Urothelium cell line (cell line): Measurements from ENCODE around the gene PARP9.
A peak's percentile ranks its signal among the peaks of the same experiment; 100 is the strongest.

Experiments
- DNase-seq: peaks from one replicate; pipeline ENCODE4 v3.0.0; 2011; ENCODE audit warnings: low spot score, mixed read lengths
- FAIRE-seq: peaks from 2 replicates; lab custom pipeline; 2011; peaks lifted over from hg19 to GRCh38; lab: Jason Lieb, UNC

PARP9 gene

DNA sequence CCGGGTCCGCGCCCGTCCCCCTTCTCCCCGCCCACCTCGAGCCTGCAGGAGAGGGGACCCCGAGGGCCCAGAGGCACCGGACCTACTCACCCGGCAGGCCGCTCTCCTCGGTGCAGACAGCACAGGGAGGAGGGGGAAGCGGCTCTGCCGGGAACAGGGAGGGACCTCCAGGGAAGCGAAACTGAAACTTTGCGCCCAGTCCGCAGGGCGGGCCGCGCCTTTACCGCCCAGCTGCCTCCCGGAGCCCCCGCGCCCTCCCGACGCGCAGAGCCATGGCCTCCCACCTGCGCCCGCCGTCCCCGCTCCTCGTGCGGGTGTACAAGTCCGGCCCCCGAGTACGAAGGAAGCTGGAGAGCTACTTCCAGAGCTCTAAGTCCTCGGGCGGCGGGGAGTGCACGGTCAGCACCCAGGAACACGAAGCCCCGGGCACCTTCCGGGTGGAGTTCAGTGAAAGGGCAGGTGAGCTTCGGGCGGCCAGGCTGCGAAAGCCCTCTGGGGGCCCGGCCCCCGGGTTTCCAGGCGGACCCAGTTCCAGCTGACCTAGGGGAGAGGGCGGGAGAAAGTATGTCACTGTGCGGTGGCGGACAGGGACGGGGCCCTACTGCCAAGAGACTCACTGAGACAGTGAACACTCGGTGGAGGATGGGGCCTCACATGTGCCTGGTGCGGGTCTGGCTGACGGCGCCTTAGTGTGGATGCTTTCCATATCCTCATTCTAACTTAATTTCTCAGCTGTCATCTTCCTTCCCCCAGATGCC is at the start of gene PARP9, which contains the start of gene DTX3L:
Gene PARP9 (minus strand): TSS at position 146 of the 758 bp plus-strand sequence. CDS start 4,680 bp downstream, outside the sequence.
Gene DTX3L (plus strand): TSS at position 184 of the 758 bp plus-strand sequence. CDS start 89 bp downstream, at position 273.
- DNase-seq (peak; percentile 94), FAIRE-seq (peak; percentile 5)

DNA sequence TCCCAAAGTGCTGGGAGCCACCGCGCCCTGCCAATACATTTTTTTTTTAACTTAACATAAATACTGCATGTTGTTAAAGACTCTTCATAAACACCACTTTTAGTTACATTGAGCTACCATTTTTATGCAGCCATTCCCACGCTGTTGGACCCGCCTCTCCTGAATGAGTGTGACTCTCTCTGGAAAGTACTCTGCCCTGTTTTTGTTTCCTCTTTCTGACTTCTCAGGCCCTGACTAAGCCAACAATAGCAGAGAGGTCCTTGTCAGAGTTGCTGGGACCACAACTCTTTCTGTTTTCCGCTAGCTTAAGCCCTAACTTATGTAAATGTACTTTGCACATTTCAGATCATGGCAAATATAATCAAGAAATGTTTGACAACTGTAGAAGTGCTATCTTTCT is 48.6 kb upstream of the PARP9 start:
- DNase-seq (no peak), FAIRE-seq (no peak)

DNA sequence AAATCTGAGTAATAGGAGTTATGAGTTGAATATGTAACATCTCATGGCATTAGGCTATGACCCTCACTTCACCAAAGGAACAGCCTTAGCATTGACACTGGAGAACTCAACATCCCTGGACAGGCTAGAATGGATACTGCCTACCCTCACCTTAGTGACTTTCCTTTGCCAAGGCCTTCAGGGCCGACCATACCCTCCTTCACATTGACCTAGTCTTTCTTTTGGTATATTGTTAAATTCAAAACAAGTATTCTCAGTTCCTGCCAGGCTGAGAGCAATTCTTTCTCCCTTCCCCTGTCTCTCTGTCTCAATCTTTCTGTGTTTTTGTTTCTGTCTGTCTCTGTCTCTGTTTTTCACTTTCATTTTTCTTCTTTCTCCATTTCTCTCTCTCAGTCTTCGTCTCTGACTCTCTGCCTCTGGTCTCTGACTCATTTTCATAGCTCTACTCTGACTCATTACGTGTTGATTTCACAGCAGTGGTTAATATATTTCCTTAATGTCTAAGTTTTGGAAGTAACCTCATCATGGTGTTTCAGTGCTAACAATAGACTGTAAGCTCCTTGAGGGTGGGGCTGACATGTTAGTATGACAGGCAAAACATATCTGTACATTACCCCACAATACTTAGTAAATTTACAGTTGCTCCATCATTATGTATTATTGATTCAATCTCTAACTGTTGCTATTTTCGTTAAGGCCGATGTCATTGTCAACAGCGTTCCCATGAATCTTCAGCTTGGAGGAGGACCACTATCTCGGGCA is 45.9 kb upstream of the PARP9 start:
- DNase-seq = peak; percentile 69
- no peak for FAIRE-seq

DNA sequence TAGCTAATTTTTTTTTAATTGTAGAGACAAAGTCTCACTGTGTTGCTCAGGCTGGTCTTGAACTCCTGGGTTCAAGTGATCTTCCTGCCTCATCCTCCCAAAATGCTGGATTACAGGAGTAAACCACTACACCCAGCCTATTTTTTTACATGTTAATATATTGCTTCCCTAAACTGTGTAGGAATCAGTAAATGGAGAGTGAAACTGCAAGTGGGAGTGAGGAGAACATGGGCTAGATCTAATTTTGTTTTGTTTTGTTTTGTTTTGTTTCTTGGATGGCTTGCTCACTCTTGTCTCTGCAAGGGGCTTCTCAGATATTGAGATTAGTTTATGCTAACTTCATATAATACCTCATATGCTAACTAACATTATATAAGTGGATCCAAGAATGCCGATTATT is 44.8 kb upstream of the PARP9 start:
- DNase-seq (no peak), FAIRE-seq (no peak)

DNA sequence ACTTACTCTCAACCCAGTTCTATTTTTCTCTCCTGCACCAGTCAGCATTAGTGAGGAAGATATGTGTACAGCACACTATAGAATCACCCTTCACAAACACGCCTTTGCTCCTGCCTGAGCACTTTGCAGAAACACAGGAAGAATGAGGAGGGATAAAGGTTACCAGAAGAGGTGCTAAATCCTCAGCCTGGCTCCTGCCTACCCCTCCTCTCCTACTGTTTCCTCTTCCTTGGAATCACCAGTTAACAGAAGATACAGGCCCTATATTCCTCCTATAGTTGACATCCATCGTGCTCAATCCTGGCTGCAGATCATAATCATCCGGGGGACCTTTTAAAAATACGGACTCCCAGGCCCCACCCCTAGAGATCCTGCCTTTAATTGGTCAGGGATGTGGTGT is 42.2 kb upstream of the PARP9 start:
- DNase-seq (no peak), FAIRE-seq (no peak)

DNA sequence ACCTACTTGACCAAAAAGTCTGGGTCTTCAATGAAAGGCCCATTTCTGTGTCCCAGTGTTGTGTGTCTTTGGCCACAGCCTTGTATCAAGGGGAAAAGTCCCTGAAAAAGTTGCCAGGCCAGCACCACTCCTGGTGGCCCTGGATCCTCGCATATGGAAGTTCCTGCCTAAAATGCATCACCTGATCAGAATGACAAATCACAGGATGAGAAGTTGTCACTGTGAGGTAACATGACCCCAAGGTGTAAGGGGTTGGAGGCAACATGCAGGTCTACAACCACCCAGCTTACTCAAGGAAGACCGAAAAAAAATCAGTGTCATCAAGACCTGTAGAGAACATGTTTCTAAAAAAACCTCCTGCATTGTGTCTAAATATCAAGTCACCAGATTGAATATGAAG is 39.0 kb upstream of the PARP9 start:
- DNase-seq (no peak), FAIRE-seq (no peak)

DNA sequence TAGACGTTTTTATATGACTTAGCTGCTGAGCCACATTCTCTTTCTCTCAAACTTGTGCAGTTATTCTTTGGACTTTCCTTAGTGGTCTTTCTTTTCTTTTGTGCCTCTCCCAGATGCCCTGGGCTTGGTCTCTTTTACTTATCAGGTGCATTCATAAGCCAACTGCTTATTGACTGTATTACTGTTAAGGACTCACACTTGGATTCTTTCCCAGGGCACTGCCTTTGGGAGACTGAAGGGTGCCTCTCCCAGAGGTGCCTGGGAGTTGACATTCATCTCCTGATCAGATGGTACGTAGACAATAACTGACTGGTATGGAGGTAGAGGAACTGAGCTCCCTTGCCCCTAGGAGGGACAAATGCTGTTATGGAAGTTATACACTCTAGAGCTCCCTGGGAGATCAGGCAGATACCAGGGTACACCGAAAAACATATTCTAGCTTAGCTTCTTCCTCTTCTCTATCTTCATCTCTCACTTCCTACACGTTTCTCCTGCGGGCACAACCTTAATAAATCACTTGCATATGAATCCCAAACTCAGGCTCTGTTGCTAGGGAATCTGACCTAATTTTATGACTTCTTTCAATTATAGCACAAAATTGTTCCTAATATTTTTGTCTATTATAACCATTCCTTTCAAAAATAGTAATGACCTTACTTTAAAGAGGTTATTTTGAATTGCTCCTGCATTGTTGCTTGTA is 38.1 kb upstream of the PARP9 start:
- DNase-seq (no peak), FAIRE-seq (no peak)

DNA sequence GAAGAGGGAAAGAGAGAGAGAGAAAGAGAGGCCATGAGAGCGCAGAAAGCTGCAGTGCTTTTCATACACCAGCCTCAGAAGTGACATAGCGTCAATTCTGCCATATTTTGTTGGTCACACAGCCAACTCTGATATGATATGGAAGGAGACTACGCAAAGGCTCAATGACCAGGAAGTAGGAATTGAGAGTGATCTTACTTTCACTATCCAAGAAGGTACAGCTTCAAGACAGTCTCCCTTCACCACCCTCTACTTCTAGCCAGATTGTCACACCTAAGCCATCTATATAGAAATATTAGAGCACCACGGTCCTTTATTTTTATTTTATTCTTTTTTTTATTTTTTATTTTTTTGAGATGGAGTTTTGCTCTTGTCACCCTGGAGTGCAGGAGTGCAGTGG is 34.5 kb upstream of the PARP9 start:
- no peak for DNase-seq
- FAIRE-seq = no peak

DNA sequence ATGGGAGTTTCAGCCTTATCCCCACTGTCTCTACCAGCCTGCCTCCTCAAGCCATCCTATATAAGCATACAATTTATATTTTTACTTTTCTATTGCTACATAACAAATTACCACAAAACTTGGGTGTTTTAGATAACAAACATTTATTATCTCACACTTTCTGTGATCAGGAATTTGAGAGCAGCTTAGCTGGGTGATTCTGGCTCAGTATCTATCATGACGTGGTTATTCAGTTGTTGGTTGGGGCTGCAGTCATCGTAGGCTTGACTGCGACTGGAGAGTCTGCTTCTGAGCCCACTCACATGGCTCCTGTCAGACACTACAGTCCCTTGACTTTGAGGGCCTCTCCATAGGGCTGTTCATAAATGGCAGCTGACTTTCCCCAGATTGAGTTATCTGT is 34.1 kb upstream of the PARP9 start:
- FAIRE-seq (no peak), DNase-seq (no peak)

DNA sequence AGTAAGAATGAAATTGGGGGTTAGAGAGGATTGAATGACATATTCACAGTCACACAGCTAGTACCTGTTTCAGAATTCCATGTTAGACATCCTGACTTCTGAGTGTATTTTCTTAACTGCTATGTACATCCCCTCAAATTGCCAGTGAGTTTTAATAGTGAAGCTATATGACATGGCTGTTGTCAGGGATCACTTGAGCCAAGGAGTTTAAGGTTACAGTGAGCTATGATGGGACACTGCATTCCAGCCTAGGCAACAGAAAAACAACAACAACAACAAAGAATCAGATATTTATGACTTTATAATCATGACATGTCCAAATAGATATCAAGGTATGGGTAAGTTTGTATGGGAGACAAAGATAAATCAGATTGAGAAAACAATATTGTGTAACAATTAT is 29.9 kb upstream of the PARP9 start:
- FAIRE-seq = no peak
- no peak for DNase-seq

DNA sequence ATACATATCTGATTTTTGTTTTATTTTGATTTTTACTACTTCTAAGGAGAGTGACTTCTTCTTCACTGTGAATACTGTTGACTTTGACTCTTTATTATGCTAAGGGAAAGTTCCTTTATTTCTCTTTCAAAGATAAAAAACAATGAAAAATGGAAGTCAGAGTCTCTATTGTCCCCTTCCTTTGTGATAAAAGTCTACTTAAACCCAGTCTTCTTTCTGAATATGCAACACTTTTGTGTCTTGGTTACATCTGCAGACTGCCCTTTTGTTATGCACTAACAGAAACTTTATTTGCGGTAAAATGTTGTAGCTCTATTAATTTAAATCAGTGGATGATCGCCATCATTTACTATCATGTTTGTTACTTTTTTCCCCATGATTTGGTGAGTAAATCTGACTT is 26.5 kb upstream of the PARP9 start:
- DNase-seq (no peak), FAIRE-seq (no peak)

DNA sequence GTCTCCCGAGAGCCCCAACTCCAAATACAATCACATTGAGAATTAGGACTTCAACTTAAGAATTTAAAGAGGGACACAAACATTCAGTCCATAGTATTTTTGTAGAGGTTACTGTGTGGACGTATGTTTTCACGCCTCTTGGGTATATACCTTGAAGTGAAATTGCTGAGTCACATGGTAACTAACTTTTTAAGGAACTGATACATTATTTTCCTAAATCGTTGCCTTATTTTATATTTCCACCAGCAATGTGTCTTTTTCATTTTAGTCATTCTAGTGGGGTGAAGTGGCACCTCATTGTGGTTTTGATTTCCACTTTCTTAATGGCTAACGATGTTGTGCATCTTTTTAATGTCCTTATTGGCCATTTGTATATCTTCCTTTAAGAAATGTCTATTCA is 25.2 kb upstream of the PARP9 start:
- FAIRE-seq (no peak), DNase-seq (no peak)

DNA sequence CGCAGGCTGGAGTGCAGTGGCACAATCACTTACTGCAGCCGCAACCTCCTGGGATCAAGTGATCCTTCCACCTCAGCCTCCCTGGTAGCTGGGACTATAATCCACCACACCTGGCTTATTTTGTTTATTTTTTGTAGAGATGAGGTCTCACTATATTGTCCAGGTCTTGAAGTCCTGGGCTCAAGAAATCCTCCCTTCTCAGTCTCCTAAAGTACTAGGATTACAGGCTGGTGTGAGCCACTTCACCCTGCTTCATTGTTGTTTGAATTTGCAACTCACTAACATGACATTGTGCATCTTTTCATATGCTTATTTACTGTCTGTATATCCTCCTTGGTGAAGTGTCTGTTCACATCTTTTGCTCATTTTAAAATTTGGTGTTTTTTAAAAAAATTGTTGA is 23.5 kb upstream of the PARP9 start:
- FAIRE-seq = no peak
- DNase-seq = no peak

DNA sequence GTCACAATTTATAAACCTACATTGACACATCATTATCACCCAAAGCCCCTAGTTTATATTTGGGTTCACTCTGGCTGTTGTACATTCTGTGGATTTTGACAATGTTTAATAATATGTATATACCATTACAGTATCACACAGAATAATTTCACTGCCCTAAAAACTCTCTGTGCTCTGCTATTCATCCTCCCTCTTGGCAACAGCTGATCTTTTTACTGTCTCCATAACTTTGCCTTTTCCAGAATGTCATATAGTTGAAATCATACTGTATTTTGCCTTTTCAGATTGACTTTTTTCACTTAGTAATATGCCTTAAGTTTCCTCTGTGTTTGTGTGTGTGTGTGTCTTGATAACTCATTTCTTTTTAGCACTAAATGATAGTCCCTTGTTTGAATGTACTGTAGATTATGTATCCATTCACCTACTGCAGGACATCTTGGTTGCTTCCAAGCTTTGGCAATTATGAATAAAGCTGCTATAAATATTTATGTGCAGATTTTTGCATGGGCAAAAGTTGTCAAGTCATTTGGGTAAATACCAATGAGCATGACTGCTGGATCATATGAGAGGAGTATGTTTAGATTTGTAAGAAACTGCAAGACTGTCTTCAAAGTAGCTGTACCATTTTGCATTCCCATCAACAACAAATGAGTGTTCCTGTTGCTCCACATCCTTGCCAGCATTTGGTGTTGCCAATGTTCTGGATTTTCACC is 22.8 kb upstream of the PARP9 start:
- FAIRE-seq = no peak
- no peak for DNase-seq

DNA sequence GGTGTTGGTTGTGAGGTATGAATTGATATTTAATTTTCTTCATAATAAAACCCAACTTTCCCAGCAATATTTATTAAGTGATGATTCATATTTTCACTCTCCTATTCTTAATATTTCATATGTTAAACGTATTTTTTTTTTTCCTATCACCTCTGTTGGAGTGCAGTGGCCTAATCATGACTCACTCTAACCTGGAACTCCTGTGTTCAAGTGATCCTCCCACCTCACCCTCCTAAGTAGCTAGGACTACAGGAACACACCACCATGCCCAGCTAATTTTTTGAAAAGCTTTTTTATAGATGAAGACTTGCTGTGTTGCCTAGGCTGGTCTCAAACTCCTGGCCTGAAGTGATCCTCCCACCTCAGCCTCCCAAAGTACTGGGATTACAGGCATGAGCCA is 22.0 kb upstream of the PARP9 start:
- FAIRE-seq (no peak), DNase-seq (no peak)

DNA sequence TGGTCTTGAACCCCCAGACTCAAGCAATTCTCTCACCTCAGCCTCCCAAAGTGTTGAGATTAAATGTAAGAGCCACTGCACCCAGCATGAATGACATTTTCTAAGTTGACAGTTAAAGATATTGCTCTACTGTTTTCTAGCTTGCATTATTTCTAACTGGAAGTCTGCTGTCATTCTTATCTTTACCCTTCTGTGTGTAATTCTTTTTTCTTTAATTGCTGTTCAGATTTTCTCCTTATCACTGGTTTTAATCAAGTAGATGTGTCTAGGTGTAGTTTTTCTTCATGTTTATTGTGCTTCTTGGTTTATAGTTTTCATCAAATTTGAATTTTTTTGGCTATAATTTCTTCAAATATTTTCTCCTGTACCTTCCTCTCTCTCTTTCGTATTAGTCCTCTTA is 18.3 kb upstream of the PARP9 start:
- FAIRE-seq (no peak), DNase-seq (no peak)

DNA sequence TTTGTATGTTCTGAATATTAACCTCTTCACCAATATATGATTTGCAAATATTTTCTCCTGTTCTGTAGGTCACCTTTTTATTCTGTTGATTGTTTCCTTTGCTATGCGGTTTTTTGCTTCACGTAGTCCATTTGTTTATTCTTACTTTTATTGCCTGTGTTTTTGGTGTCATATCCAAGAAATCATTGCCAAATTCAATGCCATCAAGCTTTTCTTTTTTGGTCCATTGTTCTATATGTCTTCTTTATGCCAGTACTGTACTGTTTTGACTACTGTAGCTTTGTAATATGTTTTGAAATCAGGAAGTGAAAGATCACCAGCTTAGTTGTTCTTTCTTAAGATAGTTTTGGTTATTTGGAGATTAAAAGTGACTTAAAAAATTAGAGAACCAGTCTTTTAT is 17.5 kb upstream of the PARP9 start:
- no peak for DNase-seq

DNA sequence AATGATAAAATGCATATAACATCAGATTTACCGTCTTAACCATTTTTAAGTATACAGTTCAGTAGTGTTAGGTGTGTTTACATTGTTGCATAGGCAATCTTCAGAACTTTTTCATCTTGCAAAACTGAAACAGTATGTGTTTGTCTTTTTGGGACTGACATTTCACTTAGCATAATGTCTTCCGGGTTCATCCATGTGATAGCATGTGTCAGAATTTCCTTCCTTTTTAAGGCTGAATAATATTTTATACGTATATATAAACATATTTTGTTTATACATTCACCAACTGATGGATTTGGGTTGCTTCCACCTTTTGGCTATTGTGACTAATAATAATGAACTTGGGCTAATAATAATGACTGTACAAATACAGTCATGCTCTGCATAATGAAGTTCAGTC is 16.4 kb upstream of the PARP9 start:
- DNase-seq (no peak), FAIRE-seq (no peak)

More for the DNA sequence above, 17.5 kb upstream of the PARP9 start:
- no peak for FAIRE-seq

DNA sequence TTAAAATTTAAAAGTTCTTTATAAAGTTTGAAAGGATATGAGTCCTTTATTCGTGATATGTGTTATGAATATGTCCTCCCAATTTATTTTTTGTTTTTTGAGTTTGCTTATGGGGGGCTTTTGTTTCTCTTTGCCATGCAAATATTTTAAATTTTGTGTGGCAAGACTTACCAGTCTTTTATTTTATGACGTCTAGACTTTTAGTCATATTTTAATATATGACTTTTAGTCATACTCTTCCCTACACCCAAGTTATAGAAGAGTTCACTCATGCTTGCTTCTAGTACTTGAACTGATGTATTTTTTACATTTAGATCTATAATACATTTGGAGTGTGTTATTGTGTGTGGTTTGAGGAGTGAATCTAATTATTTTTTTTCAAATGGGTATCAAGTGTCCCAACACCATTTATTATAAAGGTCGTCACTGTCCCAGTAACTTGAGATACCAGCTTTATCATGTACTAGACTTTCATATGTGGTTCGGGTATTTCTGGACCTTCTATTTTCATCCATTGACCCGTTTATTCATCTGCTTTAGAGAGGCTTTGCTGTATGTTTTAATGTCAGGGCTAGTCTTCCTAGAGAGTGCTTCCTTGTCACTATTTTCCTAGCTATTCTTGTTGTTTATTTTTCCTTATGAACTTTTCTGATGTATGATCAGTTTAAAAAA is 14.1 kb upstream of the PARP9 start:
- DNase-seq = no peak
- no peak for FAIRE-seq

DNA sequence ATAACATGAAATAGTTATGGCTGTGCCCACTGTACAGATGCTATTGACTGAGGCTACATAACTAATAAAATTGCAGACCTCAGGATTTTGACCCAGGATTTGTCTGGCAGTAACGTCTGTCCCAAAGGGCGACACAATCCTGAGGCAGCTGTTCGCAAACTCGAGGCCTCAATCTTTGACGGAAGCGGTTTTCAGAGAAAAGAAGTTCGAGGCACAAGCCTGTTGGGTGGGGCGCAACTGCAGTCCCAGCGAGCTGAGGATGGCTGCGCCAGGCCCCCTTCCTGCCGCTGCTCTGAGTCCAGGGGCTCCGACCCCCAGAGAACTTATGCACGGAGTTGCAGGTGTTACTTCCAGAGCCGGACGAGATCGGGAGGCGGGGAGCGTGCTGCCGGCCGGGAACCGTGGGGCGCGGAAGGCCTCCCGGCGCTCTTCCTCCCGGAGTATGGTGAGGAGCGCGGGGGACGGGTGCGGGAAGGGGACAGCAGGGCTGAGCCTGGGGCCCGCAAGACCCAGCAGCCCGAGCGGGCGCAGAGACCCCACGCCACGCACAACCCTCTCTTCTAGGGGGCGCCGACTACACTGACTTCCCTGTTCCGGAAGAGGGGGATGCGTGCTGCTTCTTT is 13.4 kb upstream of the PARP9 start, which contains the start of gene PARP15:
Gene PARP15 (plus strand): TSS at position 242 of the 623 bp plus-strand sequence. CDS start 18 bp downstream, at position 260.
- no peak for DNase-seq
- no peak for FAIRE-seq
